ENCODE data around the gene MGLL.
A peak's percentile ranks its signal among the peaks of the same experiment; 100 is the strongest.

The MGLL gene

GRCh38 chr3:127847236-127847720, 25.0 kb upstream of the MGLL start:
- no peak overlapping the region for H3K14ac ChIP-seq (ENCODE audit: low read length)
- no peak overlapping the region for H2AFZ ChIP-seq (ENCODE audit: insufficient read depth, low read length, poor library complexity)
- H3K4ac ChIP-seq (ENCODE audit: low read depth, low read length) = no peak overlapping the region
- no peaks in the 10 kb centered on the region for H3K4me1 ChIP-seq (ENCODE audit: control insufficient read depth in 1 of 2, insufficient read depth in 2 of 2, low read length in 2 of 2)
- no peak overlapping the region for H3K27ac ChIP-seq (ENCODE audit: low read depth, low read length)
- no peaks in the 10 kb centered on the region for H3K79me2 ChIP-seq (ENCODE audit: control insufficient read depth, insufficient read depth, low read length, poor library complexity)
- no peak overlapping the region for H2BK120ac ChIP-seq (ENCODE audit: insufficient read depth, low read length, poor library complexity)
- no peaks in the 10 kb centered on the region for H3K9me3 ChIP-seq (ENCODE audit: insufficient read depth, low read depth, low read length)
- WGBS (ENCODE audit: extremely low coverage, insufficient coverage, insufficient read length) = no CpG with 5 or more reads among the region's 4 CpGs
- H3K9ac ChIP-seq (ENCODE audit: low read length) = no peak overlapping the region
- H3K79me1 ChIP-seq (ENCODE audit: low read length) = no peaks in the 10 kb centered on the region
- no peak overlapping the region for H2AK5ac ChIP-seq (ENCODE audit: low read length)
- no peaks in the 10 kb centered on the region for H3K36me3 ChIP-seq (ENCODE audit: control insufficient read depth in 1 of 2, insufficient read depth in 2 of 2, low read length in 2 of 2)
- no peak overlapping the region for H4K91ac ChIP-seq (ENCODE audit: low read depth, low read length)
- no peak overlapping the region for H2BK12ac ChIP-seq (ENCODE audit: low read length)
- no peak overlapping the region for H3K23ac ChIP-seq (ENCODE audit: low read length)
- H3K4me2 ChIP-seq (ENCODE audit: low read length) = no peak overlapping the region
- no peak overlapping the region for H4K12ac ChIP-seq (ENCODE audit: low read depth, low read length)
- no peak for DNase-seq
- H2BK5ac ChIP-seq (ENCODE audit: low read depth, low read length, poor library complexity) = no peak overlapping the region
- H3K4me3 ChIP-seq (ENCODE audit: low read depth, low read length) = peak overlapping the region; percentile 20
- no peak overlapping the region for H3K18ac ChIP-seq (ENCODE audit: low read length)
- no peak overlapping the region for H4K8ac ChIP-seq (ENCODE audit: low read depth, low read length)
- H3K27me3 ChIP-seq (ENCODE audit: insufficient read depth, low read length) = no peaks in the 10 kb centered on the region

- Histone ChIP-seq H3K9ac (ENCODE audit: low read length) (no peak overlapping the region), H3K27ac (ENCODE audit: low read depth, low read length) (no peak overlapping the region), H2AFZ (ENCODE audit: insufficient read depth, low read length, poor library complexity) (no peak overlapping the region), H3K79me2 (ENCODE audit: control insufficient read depth, insufficient read depth, low read length, poor library complexity) (no peaks in the 10 kb centered on the region), H3K9me3 (ENCODE audit: insufficient read depth, low read depth, low read length) (no peaks in the 10 kb centered on the region), H3K23ac (ENCODE audit: low read length) (no peak overlapping the region), H4K91ac (ENCODE audit: low read depth, low read length) (no peak overlapping the region), H3K4ac (ENCODE audit: low read depth, low read length) (no peak overlapping the region), H2BK12ac (ENCODE audit: low read length) (no peak overlapping the region), H2AK5ac (ENCODE audit: low read length) (no peak overlapping the region), H2BK5ac (ENCODE audit: low read depth, low read length, poor library complexity) (no peak overlapping the region), H4K8ac (ENCODE audit: low read depth, low read length) (no peak overlapping the region), H3K18ac (ENCODE audit: low read length) (no peak overlapping the region), H2BK120ac (ENCODE audit: insufficient read depth, low read length, poor library complexity) (no peak overlapping the region), H3K27me3 (ENCODE audit: insufficient read depth, low read length) (no peaks in the 10 kb centered on the region), H3K4me2 (ENCODE audit: low read length) (no peak overlapping the region), H3K4me1 (ENCODE audit: control insufficient read depth in 1 of 2, insufficient read depth in 2 of 2, low read length in 2 of 2) (no peaks in the 10 kb centered on the region), H3K79me1 (ENCODE audit: low read length) (no peaks in the 10 kb centered on the region), H4K12ac (ENCODE audit: low read depth, low read length) (no peak overlapping the region), H3K4me3 (ENCODE audit: low read depth, low read length) (no peak overlapping the region), H3K36me3 (ENCODE audit: control insufficient read depth in 1 of 2, insufficient read depth in 2 of 2, low read length in 2 of 2) (no peaks in the 10 kb centered on the region), H3K14ac (ENCODE audit: low read length) (no peak overlapping the region)
- WGBS (ENCODE audit: extremely low coverage, insufficient coverage, insufficient read length) = no CpG with 5 or more reads among the region's 1 CpG
- no peak for DNase-seq
These were observed 24.3 kb upstream of the MGLL start for GRCh38 chr3:127846576-127846975.

- no peak overlapping the region for H3K4ac ChIP-seq (ENCODE audit: low read depth, low read length)
- H2AFZ ChIP-seq (ENCODE audit: insufficient read depth, low read length, poor library complexity) = no peak overlapping the region
- no peaks in the 10 kb centered on the region for H3K79me1 ChIP-seq (ENCODE audit: low read length)
- H2BK5ac ChIP-seq (ENCODE audit: low read depth, low read length, poor library complexity) = no peak overlapping the region
- no peaks in the 10 kb centered on the region for H3K4me1 ChIP-seq (ENCODE audit: control insufficient read depth in 1 of 2, insufficient read depth in 2 of 2, low read length in 2 of 2)
- H2BK12ac ChIP-seq (ENCODE audit: low read length) = no peak overlapping the region
- no peaks in the 10 kb centered on the region for H3K79me2 ChIP-seq (ENCODE audit: control insufficient read depth, insufficient read depth, low read length, poor library complexity)
- H3K14ac ChIP-seq (ENCODE audit: low read length) = no peak overlapping the region
- no peak overlapping the region for H3K27ac ChIP-seq (ENCODE audit: low read depth, low read length)
- H3K9ac ChIP-seq (ENCODE audit: low read length) = no peak overlapping the region
- no peaks in the 10 kb centered on the region for H3K27me3 ChIP-seq (ENCODE audit: insufficient read depth, low read length)
- no peak overlapping the region for H2AK5ac ChIP-seq (ENCODE audit: low read length)
- no peak overlapping the region for H2BK120ac ChIP-seq (ENCODE audit: insufficient read depth, low read length, poor library complexity)
- no peak overlapping the region for H3K23ac ChIP-seq (ENCODE audit: low read length)
- no peak overlapping the region for H4K12ac ChIP-seq (ENCODE audit: low read depth, low read length)
- H3K4me3 ChIP-seq (ENCODE audit: low read depth, low read length) = no peak overlapping the region
- DNase-seq = no peak
- H3K36me3 ChIP-seq (ENCODE audit: control insufficient read depth in 1 of 2, insufficient read depth in 2 of 2, low read length in 2 of 2) = no peaks in the 10 kb centered on the region
- H3K4me2 ChIP-seq (ENCODE audit: low read length) = no peak overlapping the region
- H4K8ac ChIP-seq (ENCODE audit: low read depth, low read length) = no peak overlapping the region
- no CpG with 5 or more reads among the region's 6 CpGs for WGBS (ENCODE audit: extremely low coverage, insufficient coverage, insufficient read length)
- H4K91ac ChIP-seq (ENCODE audit: low read depth, low read length) = no peak overlapping the region
- no peak overlapping the region for H3K18ac ChIP-seq (ENCODE audit: low read length)
- H3K9me3 ChIP-seq (ENCODE audit: insufficient read depth, low read depth, low read length) = no peaks in the 10 kb centered on the region
These were observed 22.1 kb upstream of the MGLL start for GRCh38 chr3:127844326-127844942.

- Histone ChIP-seq H2AK5ac (ENCODE audit: low read length) (no peak overlapping the region), H3K4ac (ENCODE audit: low read depth, low read length) (no peak overlapping the region), H2BK5ac (ENCODE audit: low read depth, low read length, poor library complexity) (no peak overlapping the region), H4K12ac (ENCODE audit: low read depth, low read length) (no peak overlapping the region), H3K79me2 (ENCODE audit: control insufficient read depth, insufficient read depth, low read length, poor library complexity) (no peaks in the 10 kb centered on the region), H3K27me3 (ENCODE audit: insufficient read depth, low read length) (no peaks in the 10 kb centered on the region), H4K8ac (ENCODE audit: low read depth, low read length) (no peak overlapping the region), H3K4me3 (ENCODE audit: low read depth, low read length) (no peak overlapping the region), H3K79me1 (ENCODE audit: low read length) (no peaks in the 10 kb centered on the region), H3K18ac (ENCODE audit: low read length) (no peak overlapping the region), H3K23ac (ENCODE audit: low read length) (no peak overlapping the region), H4K91ac (ENCODE audit: low read depth, low read length) (no peak overlapping the region), H2AFZ (ENCODE audit: insufficient read depth, low read length, poor library complexity) (no peak overlapping the region), H3K27ac (ENCODE audit: low read depth, low read length) (no peak overlapping the region), H3K9ac (ENCODE audit: low read length) (no peak overlapping the region), H3K36me3 (ENCODE audit: control insufficient read depth in 1 of 2, insufficient read depth in 2 of 2, low read length in 2 of 2) (no peaks in the 10 kb centered on the region), H2BK120ac (ENCODE audit: insufficient read depth, low read length, poor library complexity) (no peak overlapping the region), H2BK12ac (ENCODE audit: low read length) (no peak overlapping the region), H3K14ac (ENCODE audit: low read length) (no peak overlapping the region), H3K9me3 (ENCODE audit: insufficient read depth, low read depth, low read length) (no peaks in the 10 kb centered on the region), H3K4me2 (ENCODE audit: low read length) (no peak overlapping the region), H3K4me1 (ENCODE audit: control insufficient read depth in 1 of 2, insufficient read depth in 2 of 2, low read length in 2 of 2) (no peaks in the 10 kb centered on the region)
- WGBS (ENCODE audit: extremely low coverage, insufficient coverage, insufficient read length) = no CpG with 5 or more reads among the region's 8 CpGs
- no peak for DNase-seq
These were observed 18.4 kb upstream of the MGLL start for GRCh38 chr3:127840671-127841070.

Data from trophoblast cell (in vitro differentiated cells and primary cell).